PC-9 (cell line): ENCODE results near the gene JAG1. TPM values are rescaled to one million over a fixed set of nuclear protein-coding genes. Genes with fewer than 3 reads are reported as not detected.
"Not testable (repeated sequence)": the region's sequence is repeated elsewhere in the genome, so short reads cannot be mapped to it uniquely, and the experiment has no call there.

Experiments
- BruUV-seq: library from RNA; stranded (reverse); fragments of 400-500 nt; replicated peaks from 2 replicates; lab custom pipeline; 2021; lab: Mats Ljungman, UMichigan
- CTCF ChIA-PET: fragments of 300-600 bp; sonication (Branson Sonifier 250); formaldehyde crosslinking; loops from one replicate; lab custom pipeline; 2022; ENCODE audit warnings: antibody characterized with exemption; lab: Charles Lee
- POLR2A ChIA-PET: fragments of 300-600 bp; sonication (Branson Sonifier 250); formaldehyde crosslinking; loops from one replicate; lab custom pipeline; 2022; ENCODE audit warnings: antibody characterized with exemption; ENCODE audit not compliant: unreplicated experiment; lab: Charles Lee
- DNase-seq, 2 experiments: peaks; one replicate each; pipeline versions ENCODE4 v3.0.0 to v3.0.0-alpha.2; 2015 to 2022; ENCODE audit warnings: mixed read lengths in 1 of 2
- H2AFZ ChIP-seq: fragments of 200-600 bp; sonication (generic); 2 replicates; pipeline ENCODE4 v1.8.1; 2017; ENCODE audit warnings: antibody characterized with exemption
- H3F3A ChIP-seq: fragments of 200-600 bp; sonication (generic); 2 replicates; pipeline ENCODE4 v1.8.1; 2017; ENCODE audit warnings: antibody characterized with exemption, mild to moderate bottlenecking, low read depth; ENCODE audit not compliant: insufficient read depth
- H3K27ac ChIP-seq: fragments of 200-600 bp; sonication (generic); 2 replicates; pipeline ENCODE4 v1.6.1; 2016; ENCODE audit warnings: mixed run types
- H3K27me3 ChIP-seq: fragments of 200-600 bp; sonication (generic); 2 replicates; pipeline ENCODE4 v1.6.1; 2016; ENCODE audit warnings: low read depth, mixed run types; ENCODE audit not compliant: insufficient read depth
- H3K36me3 ChIP-seq: fragments of 200-600 bp; sonication (generic); 2 replicates; pipeline ENCODE4 v1.6.1; 2016; ENCODE audit warnings: low read depth, mixed run types
- H3K4me1 ChIP-seq: fragments of 200-600 bp; sonication (generic); replicated peaks from 2 replicates; pipeline ENCODE4 v1.6.1; 2016; ENCODE audit warnings: mixed run types; ENCODE audit not compliant: insufficient read depth
- H3K4me2 ChIP-seq: fragments of 200-600 bp; sonication (generic); 2 replicates; pipeline ENCODE4 v1.6.1; 2017; ENCODE audit warnings: mixed run types
- H3K4me3 ChIP-seq: fragments of 200-600 bp; sonication (generic); 2 replicates; pipeline ENCODE4 v1.6.1; 2016; ENCODE audit warnings: mixed run types
- H3K79me2 ChIP-seq: fragments of 200-600 bp; sonication (generic); 2 replicates; pipeline ENCODE4 v1.6.1; 2017; ENCODE audit warnings: low read depth, mixed run types
- H3K9me2 ChIP-seq: fragments of 200-600 bp; sonication (generic); 2 replicates; pipeline ENCODE4 v1.8.1; 2017; ENCODE audit warnings: mild to moderate bottlenecking; ENCODE audit not compliant: insufficient read depth
- H3K9me3 ChIP-seq: fragments of 200-600 bp; sonication (generic); 2 replicates; pipeline ENCODE4 v1.8.1; 2016; ENCODE audit warnings: low read depth; ENCODE audit not compliant: insufficient read depth
- H4K20me1 ChIP-seq: fragments of 200-600 bp; sonication (generic); 2 replicates; pipeline ENCODE4 v1.8.1; 2017; ENCODE audit not compliant: insufficient read depth
- CTCF ChIP-seq: fragments of 200-600 bp; sonication (generic); conservative IDR thresholded peaks from 2 replicates; pipeline ENCODE4 v1.6.1; 2017; ENCODE audit warnings: mixed run types, antibody characterized with exemption, mild to moderate bottlenecking, moderate library complexity
- EZH2 ChIP-seq: fragments of 200-600 bp; sonication (generic); IDR thresholded peaks from 2 replicates; pipeline ENCODE4 v1.8.0; 2017; ENCODE audit warnings: antibody characterized with exemption, low read depth
- intact Hi-C: fragments of 100-400 bp; cut with micrococcal nuclease; formaldehyde crosslinking; loops from one replicate; pipeline ENCODE4 v1.10.0; 2022; ENCODE audit not compliant: unreplicated experiment
- microRNA-seq: library from miRNA; unstranded; fragments of <30 nt; microRNA quantifications from one replicate; pipeline ENCODE4 v1.2.0, GENCODE V29; 2021; ENCODE audit warnings: borderline number of aligned reads, borderline replicate concordance
- total RNA-seq: library from RNA; stranded (reverse); gene quantifications from 2 replicates; pipeline ENCODE4 v1.2.3, GENCODE V29; 2021

JAG1 gene
- total RNA-seq, 1 experiment from 2014 or later = 42.9 TPM

DNA sequence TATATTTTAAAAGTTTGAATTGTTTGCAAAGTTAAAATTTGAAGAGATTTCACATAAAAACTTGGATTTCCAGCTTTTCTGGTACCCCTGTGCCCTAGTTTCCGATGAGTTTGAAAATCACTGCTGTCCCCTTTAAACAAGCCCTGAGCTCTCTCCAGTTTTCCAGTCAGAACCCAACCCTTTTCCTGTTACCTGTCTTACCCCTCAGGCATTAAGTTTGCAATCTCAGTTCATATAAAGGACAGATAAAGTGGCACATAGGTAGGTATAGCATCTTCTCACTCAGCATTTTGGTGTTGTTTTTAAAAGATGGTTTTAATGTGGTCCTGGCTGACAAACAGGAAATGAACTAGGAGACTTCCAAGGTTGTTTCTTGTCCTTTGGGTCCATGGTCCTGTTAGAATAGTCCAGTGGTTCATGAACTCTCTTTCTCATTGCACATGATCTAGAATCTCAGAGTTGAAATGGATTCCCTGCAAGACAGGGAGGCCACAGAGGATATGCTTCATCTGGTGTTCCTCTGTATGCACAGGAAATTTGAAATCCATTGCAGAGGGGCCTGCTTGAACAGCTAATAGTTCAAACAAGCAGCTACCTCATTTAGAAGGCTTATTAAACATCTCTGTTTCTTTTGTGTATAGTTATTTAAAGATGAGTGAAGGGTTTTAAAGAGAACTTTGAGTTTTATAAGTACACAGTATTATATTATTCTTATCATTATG, 82.7 kb downstream of the JAG1 start:
- no peak overlapping the region for H3K4me3 ChIP-seq
- ChIA-PET POLR2A (interaction anchor here (0.6 to 0.7 kb wide), 2 partner anchors 12 to 35 kb away, joined by 3 to 5 read pairs; no protein-coding TSS in a partner anchor), CTCF (no interaction called here)
- H3K27me3 ChIP-seq = no peaks in the 10 kb centered on the region
- H4K20me1 ChIP-seq = no peaks in the 10 kb centered on the region
- H3K36me3 ChIP-seq = no peaks in the 10 kb centered on the region
- peak overlapping the region; percentile 22; the same call in 1 of the 2 replicates for H3K4me2 ChIP-seq
- H3K27ac ChIP-seq = peak overlapping the region; percentile 57
- H2AFZ ChIP-seq = no peak overlapping the region
- no peaks in the 10 kb centered on the region for H3K79me2 ChIP-seq
- no peaks in the 10 kb centered on the region for H3K9me2 ChIP-seq
- H3K4me1 ChIP-seq = peaks cover 20% of the 10 kb centered on the region
- intact Hi-C loops = loop anchor here (2.0 to 5.0 kb wide), 3 partner anchors 32 to 81 kb away; partner anchors contain the start of gene JAG1
- H3F3A ChIP-seq = peaks cover 13% of the 10 kb centered on the region; the same call in 1 of the 2 replicates
- TSS peak; percentile 28 for BruUV-seq
- TF ChIP-seq CTCF (no peak), EZH2 (no peak)
- no peaks in the 10 kb centered on the region for H3K9me3 ChIP-seq
- DNase-seq = no peak

DNA sequence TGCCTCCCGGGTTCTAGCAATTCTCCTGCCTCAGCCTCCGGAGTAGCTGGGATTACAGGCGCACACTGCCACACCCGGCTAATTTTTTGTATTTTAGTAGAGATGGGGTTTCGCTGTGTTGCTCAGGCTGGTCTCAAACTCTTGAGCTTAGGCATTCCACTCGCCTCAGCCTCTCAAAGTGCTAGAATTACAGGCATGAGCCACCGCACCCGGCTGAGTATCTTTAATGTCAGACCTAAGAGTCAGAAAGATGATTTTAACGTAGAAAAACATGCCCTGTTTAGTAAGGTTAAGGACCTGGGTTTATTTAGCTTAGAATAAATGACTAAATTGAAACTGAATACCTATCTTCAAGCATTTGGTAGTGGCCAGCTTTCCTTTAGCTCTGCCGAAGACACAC, 83.4 kb downstream of the JAG1 start:
- CTCF ChIA-PET, H3K9me3 ChIP-seq, H3K27me3 ChIP-seq, H3K36me3 ChIP-seq, H2AFZ ChIP-seq, DNase-seq, H3K4me3 ChIP-seq, H3K9me2 ChIP-seq, H4K20me1 ChIP-seq, H3K79me2 ChIP-seq, BruUV-seq: not testable (repeated sequence)
- Histone ChIP-seq H3K27ac (peak overlapping the region; percentile 57), H3K4me2 (0 out of 2 replicates have a peak overlapping the region, but pooled peaks have one; percentile 22), H3F3A (peaks cover 13% of the 10 kb centered on the region; the same call in 1 of the 2 replicates), H3K4me1 (peaks cover 20% of the 10 kb centered on the region)
- intact Hi-C loops = loop anchor here (2.0 to 5.0 kb wide), 3 partner anchors 32 to 82 kb away; partner anchors contain the start of gene JAG1
- POLR2A ChIA-PET = interaction anchor here (0.6 to 0.7 kb wide), 3 partner anchors 13 to 799 kb away, joined by 3 to 10 read pairs (median 5); no protein-coding TSS in a partner anchor

Small RNA genes within 50 kb of the gene (microRNA-seq; reads per million reads assigned to microRNA genes)
- not detected for gene MIR6870

Other genes starting within 250 kb of the JAG1 start
- gene MKKS, start 239.8 kb downstream of the JAG1 start, total RNA-seq = 10.2 and 15.2 TPM in 2 replicates
- gene SLX4IP, start 238.7 kb downstream of the JAG1 start, total RNA-seq = 8.2 and 13.4 TPM in 2 replicates